GM12878 (cell line): ENCODE measurements around the gene TMTC1.

Source experiments
- CTCF ChIP-seq, 3 experiments: IDR thresholded peaks in 2 of 3; conservative IDR thresholded peaks in 1 of 3; 2 replicates each; pipeline ENCODE4 v1.5.1; 2011; ENCODE audit warnings: low read depth in 3 of 3, low read length in 3 of 3, mild to moderate bottlenecking in 3 of 3, control low read depth in 2 of 3, moderate library complexity in 2 of 3, inconsistent platforms in 1 of 3, mixed read lengths in 1 of 3; ENCODE audit not compliant: control insufficient read depth in 2 of 3, insufficient read depth in 1 of 3; ENCODE audit errors: extremely low read depth in 1 of 3
- EZH2 ChIP-seq: IDR thresholded peaks from 2 replicates; pipeline ENCODE4 v1.6.1; 2012; ENCODE audit warnings: low read depth, mild to moderate bottlenecking, control low read depth, inconsistent platforms, low read length, borderline replicate concordance; ENCODE audit not compliant: control insufficient read depth
- NRF1 ChIP-seq: conservative IDR thresholded peaks from 2 replicates; pipeline ENCODE4 v1.6.1; 2011; ENCODE audit warnings: mild to moderate bottlenecking, low read depth, low read length, improper control_type of control experiment
- PBX3 ChIP-seq: IDR thresholded peaks from 2 replicates; pipeline ENCODE4 v1.6.1; 2011; ENCODE audit warnings: mild to moderate bottlenecking, low read depth, low read length, moderate library complexity; ENCODE audit not compliant: insufficient replicate concordance
- SP1 ChIP-seq: IDR thresholded peaks from one replicate; pipeline ENCODE4 v1.6.1; 2011; ENCODE audit warnings: low read depth, low read length

GRCh38 chr12:29799591-29799990 is 15.8 kb upstream of the TMTC1 start:
- TF ChIP-seq CTCF (IDR thresholded peaks at IDR 0.05 in 2 of 3, conservative IDR thresholded peaks at IDR 0.05 in 1 of 3; ENCODE audit: control insufficient read depth in 2 of 3, extremely low read depth in 1 of 3, insufficient read depth in 1 of 3, low read depth in 3 of 3, low read length in 3 of 3) (no peak), SP1 (no peak), EZH2 (no peak), NRF1 (no peak), PBX3 (no peak)
